Parathyroid adenoma (tissue), 2 donors: ENCODE measurements around the gene SPATA25.

ENCODE experiments used
- H2AFZ ChIP-seq: fragments of 300-600 bp; sonication (generic); one replicate; pipeline ENCODE4 v1.7.0; 2017; ENCODE audit warnings: antibody characterized with exemption, mild to moderate bottlenecking
- H3K27ac ChIP-seq: fragments of 300-600 bp; sonication (generic); one replicate; pipeline ENCODE4 v1.7.0; 2017
- H3K27me3 ChIP-seq: fragments of 300-600 bp; sonication (generic); one replicate; pipeline ENCODE4 v1.7.0; 2017; ENCODE audit warnings: low read length; ENCODE audit not compliant: control insufficient read depth, insufficient read depth
- H3K36me3 ChIP-seq: fragments of 300-600 bp; sonication (generic); one replicate; pipeline ENCODE4 v1.7.0; 2017; ENCODE audit warnings: low read length; ENCODE audit not compliant: control insufficient read depth, insufficient read depth
- H3K4me1 ChIP-seq: fragments of 300-600 bp; sonication (generic); one replicate; pipeline ENCODE4 v1.7.0; 2017; ENCODE audit warnings: control low read depth
- H3K4me2 ChIP-seq: fragments of 300-600 bp; sonication (generic); one replicate; pipeline ENCODE4 v1.7.0; 2017; ENCODE audit warnings: low read length
- H3K4me3 ChIP-seq: fragments of 300-600 bp; sonication (generic); one replicate; pipeline ENCODE4 v1.7.0; 2017; ENCODE audit warnings: low read depth, low read length
- H3K79me2 ChIP-seq: fragments of 300-600 bp; sonication (generic); one replicate; pipeline ENCODE4 v1.7.0; 2017; ENCODE audit warnings: control low read depth
- H3K9ac ChIP-seq: fragments of 300-600 bp; sonication (generic); one replicate; pipeline ENCODE4 v1.7.0; 2017; ENCODE audit warnings: mild to moderate bottlenecking
- H3K9me3 ChIP-seq: fragments of 300-600 bp; sonication (generic); one replicate; pipeline ENCODE4 v1.7.0; 2017; ENCODE audit warnings: low read length; ENCODE audit not compliant: control insufficient read depth
- TF ChIP-seq, protein P1 (sequence below): fragments of 300-600 bp; sonication (generic); IDR thresholded peaks from one replicate; pipeline ENCODE4 v1.7.0; 2017; ENCODE audit warnings: antibody characterized with exemption, mild to moderate bottlenecking
- donor health status: primary hyperparathyroidism.

The SPATA25 gene, protein sequence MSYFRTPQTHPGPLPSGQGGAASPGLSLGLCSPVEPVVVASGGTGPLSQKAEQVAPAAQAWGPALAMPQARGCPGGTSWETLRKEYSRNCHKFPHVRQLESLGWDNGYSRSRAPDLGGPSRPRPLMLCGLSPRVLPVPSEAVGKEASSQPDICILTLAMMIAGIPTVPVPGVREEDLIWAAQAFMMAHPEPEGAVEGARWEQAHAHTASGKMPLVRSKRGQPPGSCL

DNA sequence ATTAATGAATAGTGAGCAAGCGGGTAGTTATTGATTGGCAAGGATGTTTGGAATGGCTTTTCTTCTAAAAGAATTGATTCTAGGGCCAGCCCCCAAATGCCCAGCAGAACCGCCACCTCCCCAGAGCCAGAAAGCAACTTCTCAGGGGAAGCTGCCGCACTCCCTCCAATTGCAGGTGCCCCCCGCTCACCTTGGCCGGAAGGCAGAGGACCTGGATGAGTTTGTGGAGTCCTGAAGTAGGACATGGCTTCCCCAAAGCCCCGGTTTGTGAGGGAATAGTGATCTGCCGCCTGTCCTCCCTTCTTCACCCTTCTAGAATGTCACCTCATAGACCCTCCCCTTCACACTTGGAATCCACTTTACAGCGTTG is at the start of gene SPATA25:
SPATA25 (minus strand) TSS at position 277 of the 370 bp plus-strand sequence; CDS start at position 245, 32 bp downstream.
- Histone ChIP-seq H3K4me3 (no peak within 1 kb of the TSS), H3K27me3 (no peaks in the 10 kb centered on the region), H3K36me3 (no peaks in the 10 kb centered on the region), H3K27ac (no peak within 1 kb of the TSS), H3K9me3 (no peaks in the 10 kb centered on the region), H2AFZ (no peak within 1 kb of the TSS), H3K79me2 (no peaks in the 10 kb centered on the region), H3K4me2 (no peak within 1 kb of the TSS), H3K9ac (no peak within 1 kb of the TSS), H3K4me1 (peaks cover 3% of the 10 kb centered on the region)
- TF ChIP-seq, protein P1, sequence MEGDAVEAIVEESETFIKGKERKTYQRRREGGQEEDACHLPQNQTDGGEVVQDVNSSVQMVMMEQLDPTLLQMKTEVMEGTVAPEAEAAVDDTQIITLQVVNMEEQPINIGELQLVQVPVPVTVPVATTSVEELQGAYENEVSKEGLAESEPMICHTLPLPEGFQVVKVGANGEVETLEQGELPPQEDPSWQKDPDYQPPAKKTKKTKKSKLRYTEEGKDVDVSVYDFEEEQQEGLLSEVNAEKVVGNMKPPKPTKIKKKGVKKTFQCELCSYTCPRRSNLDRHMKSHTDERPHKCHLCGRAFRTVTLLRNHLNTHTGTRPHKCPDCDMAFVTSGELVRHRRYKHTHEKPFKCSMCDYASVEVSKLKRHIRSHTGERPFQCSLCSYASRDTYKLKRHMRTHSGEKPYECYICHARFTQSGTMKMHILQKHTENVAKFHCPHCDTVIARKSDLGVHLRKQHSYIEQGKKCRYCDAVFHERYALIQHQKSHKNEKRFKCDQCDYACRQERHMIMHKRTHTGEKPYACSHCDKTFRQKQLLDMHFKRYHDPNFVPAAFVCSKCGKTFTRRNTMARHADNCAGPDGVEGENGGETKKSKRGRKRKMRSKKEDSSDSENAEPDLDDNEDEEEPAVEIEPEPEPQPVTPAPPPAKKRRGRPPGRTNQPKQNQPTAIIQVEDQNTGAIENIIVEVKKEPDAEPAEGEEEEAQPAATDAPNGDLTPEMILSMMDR, result no peak

DNA sequence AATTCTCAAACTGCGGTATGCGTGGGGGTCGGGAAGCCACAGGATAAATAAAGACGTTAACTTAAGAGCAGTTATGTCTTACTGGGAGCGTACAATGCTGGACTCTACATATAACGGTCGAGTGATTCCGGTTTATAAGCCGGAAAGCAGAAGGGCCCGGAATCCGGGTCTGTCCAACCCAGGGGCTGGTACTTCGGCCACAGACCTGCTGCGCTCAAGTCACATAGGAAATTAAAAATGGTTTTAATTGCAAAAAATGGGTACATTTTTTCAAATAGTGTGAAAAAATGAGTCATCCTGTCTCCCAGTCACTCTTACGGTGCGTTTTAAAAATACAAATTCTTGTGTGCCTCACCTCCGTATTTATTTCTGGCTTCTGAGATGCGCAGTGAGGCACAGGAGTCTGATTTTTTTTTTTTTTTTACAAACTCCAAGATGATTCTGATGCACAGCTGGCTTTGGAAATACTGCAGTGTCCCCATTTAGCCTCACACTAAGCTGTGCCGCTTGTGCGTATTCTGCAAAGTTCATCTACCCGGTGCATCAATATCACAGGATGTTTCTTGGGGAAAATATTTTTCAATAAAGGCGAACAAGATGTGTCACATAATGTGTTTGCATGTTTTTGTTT is 48.1 kb upstream of the SPATA25 start:
- H3K27ac ChIP-seq, result peak overlapping the region; percentile 80
- no peaks in the 10 kb centered on the region for H3K36me3 ChIP-seq
- no peaks in the 10 kb centered on the region for H3K9me3 ChIP-seq
- H3K27me3 ChIP-seq, result no peaks in the 10 kb centered on the region
- no peak overlapping the region for H3K9ac ChIP-seq
- peak overlapping the region; percentile 97 for H3K4me3 ChIP-seq
- H2AFZ ChIP-seq, result peak overlapping the region; percentile 72
- peaks cover 5% of the 10 kb centered on the region for H3K4me1 ChIP-seq
- H3K79me2 ChIP-seq, result peaks cover 9% of the 10 kb centered on the region
- H3K4me2 ChIP-seq, result peak overlapping the region; percentile 82
- TF ChIP-seq, protein P1, result no peak

DNA sequence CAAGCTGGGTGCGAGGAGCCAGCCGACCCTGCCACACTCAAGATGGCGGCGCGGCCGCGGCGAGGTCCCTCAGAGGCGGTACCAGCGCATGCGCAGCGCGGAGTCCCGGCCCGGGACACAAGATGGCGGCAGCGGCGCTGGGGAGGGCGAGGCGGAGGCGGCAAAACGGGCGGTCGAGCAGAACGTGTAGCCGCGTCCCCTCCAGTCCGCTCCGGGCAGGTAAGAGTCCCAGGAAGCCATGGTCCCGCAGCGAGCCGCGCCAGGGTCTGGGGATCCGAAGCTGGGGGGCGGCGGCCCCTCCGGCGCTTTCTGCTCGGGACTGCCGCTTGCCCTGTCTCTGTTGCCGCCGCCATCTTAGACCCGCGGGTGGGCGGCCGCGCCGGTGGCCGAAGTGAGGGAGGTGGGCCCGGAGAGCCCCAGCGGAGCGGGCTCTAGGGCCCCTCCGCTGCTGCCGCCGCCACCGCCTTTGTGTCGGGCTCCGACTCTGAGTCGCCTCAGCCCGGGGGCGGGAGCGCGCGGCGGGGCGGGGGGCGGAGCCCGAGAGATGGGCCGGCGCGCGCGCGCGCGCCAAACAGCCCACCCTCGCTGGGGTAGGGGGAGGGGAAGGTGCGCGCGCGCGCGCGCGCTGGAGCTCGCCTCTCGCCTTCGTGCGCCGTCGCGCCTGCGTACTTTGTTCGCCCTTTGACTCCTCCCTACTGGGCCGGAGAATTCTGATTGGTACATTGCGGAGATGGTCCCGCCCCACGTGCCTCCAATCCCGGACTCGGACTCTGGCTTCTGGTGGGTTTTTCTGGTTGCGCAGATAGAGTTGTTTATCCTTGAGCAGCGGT is 47.4 kb upstream of the SPATA25 start, which contains the start of gene PCIF1:
PCIF1 (plus strand) TSS at position 98 of the 830 bp plus-strand sequence. CDS start 4,317 bp downstream, outside the sequence.
- no peaks in the 10 kb centered on the region for H3K27me3 ChIP-seq
- H3K27ac ChIP-seq, result peak within 1 kb of the TSS; percentile 95
- no peaks in the 10 kb centered on the region for H3K9me3 ChIP-seq

DNA sequence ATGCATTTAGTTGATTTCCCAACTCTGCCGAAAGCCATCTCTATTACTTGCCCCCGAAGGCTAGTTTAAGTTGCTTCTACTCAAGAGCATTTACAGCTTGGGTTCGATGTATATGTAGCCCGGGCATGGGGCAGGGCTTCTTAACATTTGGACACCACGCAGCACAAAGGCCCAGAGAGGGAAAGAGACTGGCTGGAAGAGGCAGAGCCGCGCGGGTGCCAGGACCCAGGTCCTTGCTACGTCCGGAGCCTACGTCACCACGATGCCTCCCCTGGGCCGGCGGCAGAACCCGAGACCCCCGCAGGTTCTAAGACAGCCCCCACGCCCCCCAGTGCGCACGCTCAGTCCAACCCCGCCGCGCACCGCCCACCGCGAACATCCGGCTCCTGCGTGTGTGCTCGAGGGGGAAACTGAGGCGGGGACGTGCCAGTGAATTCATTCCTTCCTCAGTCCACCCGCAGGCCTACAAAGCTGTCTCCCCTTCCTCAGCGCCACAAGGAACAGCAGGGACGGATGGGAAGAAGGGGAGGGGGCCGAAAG is 46.7 kb upstream of the SPATA25 start:
- H3K4me1 ChIP-seq, result peaks cover 5% of the 10 kb centered on the region
- TF ChIP-seq, protein P1, result no peak
- H3K79me2 ChIP-seq, result peaks cover 5% of the 10 kb centered on the region
- H3K36me3 ChIP-seq, result no peaks in the 10 kb centered on the region
- no peaks in the 10 kb centered on the region for H3K9me3 ChIP-seq
- H2AFZ ChIP-seq, result peak overlapping the region; percentile 83
- H3K27me3 ChIP-seq, result no peaks in the 10 kb centered on the region
- peak overlapping the region; percentile 91 for H3K9ac ChIP-seq
- peak overlapping the region; percentile 73 for H3K4me2 ChIP-seq
- peak overlapping the region; percentile 97 for H3K4me3 ChIP-seq
- peak overlapping the region; percentile 95 for H3K27ac ChIP-seq

More for the DNA sequence above, 47.4 kb upstream of the SPATA25 start, which contains the start of gene PCIF1:
- peaks cover 9% of the 10 kb centered on the region for H3K79me2 ChIP-seq
- H3K9ac ChIP-seq, result peak within 1 kb of the TSS; percentile 91
- H3K36me3 ChIP-seq, result no peaks in the 10 kb centered on the region
- H2AFZ ChIP-seq, result peak within 1 kb of the TSS; percentile 83
- peak within 1 kb of the TSS; percentile 97 for H3K4me3 ChIP-seq
- peak within 1 kb of the TSS; percentile 82 for H3K4me2 ChIP-seq
- peaks cover 5% of the 10 kb centered on the region for H3K4me1 ChIP-seq
- TF ChIP-seq, protein P1, result peak; percentile 19
